H1 (cell line): ENCODE results near the gene HEATR1. TPM values are rescaled to one million over a fixed set of nuclear protein-coding genes. Genes with fewer than 3 reads are reported as not detected.
"Not testable (repeated sequence)": the region's sequence is repeated elsewhere in the genome, so short reads cannot be mapped to it uniquely, and the experiment has no call there.

Experiments used
- CTCF ChIA-PET: fragments of 300-600 bp; sonication (Branson Sonifier 250); formaldehyde crosslinking; loops from one replicate; lab custom pipeline; 2021; ENCODE audit not compliant: partially characterized antibody; lab: Charles Lee
- POLR2A ChIA-PET: fragments of 300-600 bp; sonication (Branson Sonifier 250); formaldehyde crosslinking; loops from one replicate; lab custom pipeline; 2021; ENCODE audit warnings: inconsistent platforms; ENCODE audit not compliant: partially characterized antibody; lab: Charles Lee
- DNase-seq, 2 experiments: peaks; one replicate each; pipeline versions ENCODE4 v3.0.0 to v3.0.0-alpha.2; 2010 to 2022; ENCODE audit warnings: low spot score in 2 of 2, low read depth in 1 of 2, mixed read lengths in 1 of 2
- FAIRE-seq: peaks from 2 replicates; lab custom pipeline; 2011; peaks lifted over from hg19 to GRCh38; lab: Jason Lieb, UNC
- H2AFZ ChIP-seq: 2 replicates; pipeline ENCODE4 v1.8.1; 2012; ENCODE audit warnings: low read length, inconsistent platforms
- H2AK5ac ChIP-seq: 2 replicates; pipeline ENCODE4 v1.6.1; 2013; ENCODE audit warnings: low read depth, low read length
- H2BK120ac ChIP-seq: replicated peaks from 2 replicates; pipeline ENCODE3; 2013; ENCODE audit warnings: low read depth, low read length, inconsistent platforms
- H2BK12ac ChIP-seq: 2 replicates; pipeline ENCODE4 v1.6.1; 2013; ENCODE audit warnings: low read depth, low read length
- H2BK15ac ChIP-seq: 2 replicates; pipeline ENCODE4 v1.6.1; 2013; ENCODE audit warnings: low read length
- H2BK20ac ChIP-seq: 2 replicates; pipeline ENCODE4 v1.6.1; 2013; ENCODE audit warnings: low read length
- H2BK5ac ChIP-seq: 2 replicates; pipeline ENCODE4 v1.6.1; 2013; ENCODE audit warnings: low read depth, low read length
- H3K14ac ChIP-seq: 2 replicates; pipeline ENCODE4 v1.6.1; 2013; ENCODE audit warnings: inconsistent platforms; ENCODE audit not compliant: insufficient read length
- H3K18ac ChIP-seq: 2 replicates; pipeline ENCODE4 v1.6.1; 2013; ENCODE audit warnings: low read length; ENCODE audit errors: extremely low read depth
- H3K23ac ChIP-seq: 2 replicates; pipeline ENCODE4 v1.6.1; 2013; ENCODE audit warnings: inconsistent platforms; ENCODE audit not compliant: insufficient read length
- H3K23me2 ChIP-seq: 2 replicates; pipeline ENCODE4 v1.6.1; 2013; ENCODE audit warnings: low read depth, low read length
- H3K27ac ChIP-seq: 2 replicates; pipeline ENCODE4 v1.6.1; 2011; ENCODE audit warnings: low read depth, low read length, inconsistent platforms
- H3K27me3 ChIP-seq, 4 experiments: replicated peaks in 1 of 4; 1 replicate in 1 of 4; 2 replicates in 3 of 4; pipeline versions ENCODE4 v1.6.1 to v1.8.1; 2011 to 2013; ENCODE audit warnings: low read length in 3 of 4, mild to moderate bottlenecking in 3 of 4, inconsistent platforms in 2 of 4, mixed read lengths in 2 of 4, moderate library complexity in 1 of 4; ENCODE audit not compliant: control insufficient read depth in 3 of 4, insufficient read depth in 3 of 4; ENCODE audit errors: extremely low read depth in 1 of 4
- H3K36me3 ChIP-seq, 4 experiments: 2 replicates each; pipeline versions ENCODE4 v1.6.1 to v1.8.1; 2011 to 2013; ENCODE audit warnings: mild to moderate bottlenecking in 4 of 4, low read length in 3 of 4, moderate library complexity in 2 of 4, control low read depth in 1 of 4, inconsistent platforms in 1 of 4; ENCODE audit not compliant: insufficient read depth in 4 of 4, control insufficient read depth in 2 of 4
- H3K4ac ChIP-seq: replicated peaks from 2 replicates; pipeline ENCODE3; 2013; ENCODE audit warnings: low read length, low read depth, mixed read lengths, inconsistent platforms; ENCODE audit not compliant: insufficient read length
- H3K4me1 ChIP-seq, 4 experiments: replicated peaks in 1 of 4; 1 replicate in 1 of 4; 2 replicates in 3 of 4; pipeline versions ENCODE4 v1.6.1 to v1.8.1; 2011 to 2013; ENCODE audit warnings: low read length in 3 of 4, inconsistent platforms in 2 of 4, mixed read lengths in 1 of 4; ENCODE audit not compliant: insufficient read depth in 4 of 4, control insufficient read depth in 3 of 4
- H3K4me2 ChIP-seq, 2 experiments: 2 replicates each; pipeline versions ENCODE4 v1.6.1 to v1.8.1; 2011 to 2013; ENCODE audit warnings: low read depth in 2 of 2, low read length in 2 of 2, control low read depth in 1 of 2, inconsistent platforms in 1 of 2, mild to moderate bottlenecking in 1 of 2; ENCODE audit not compliant: insufficient read depth in 1 of 2
- H3K4me3 ChIP-seq, 4 experiments: fragments of 200-600, 300-600 bp in 1 of 4; sonication (generic), shearing (Covaris generic), sonication (Bioruptor Twin) in 1 of 4; 2 replicates each; pipeline versions ENCODE4 v1.5.1 to v1.8.1; 2011 to 2016; ENCODE audit warnings: low read length in 4 of 4, low read depth in 3 of 4, control low read depth in 2 of 4, inconsistent platforms in 2 of 4, mild to moderate bottlenecking in 2 of 4, mixed read lengths in 1 of 4, moderate library complexity in 1 of 4; ENCODE audit not compliant: insufficient read depth in 2 of 4; ENCODE audit errors: extremely low read depth in 1 of 4
- H3K56ac ChIP-seq: replicated peaks from 2 replicates; pipeline ENCODE3; 2013; ENCODE audit warnings: low read depth, mild to moderate bottlenecking, mixed read lengths, low read length, inconsistent platforms; ENCODE audit not compliant: insufficient read length
- H3K79me1 ChIP-seq: 2 replicates; pipeline ENCODE4 v1.6.1; 2013; ENCODE audit warnings: low read depth, low read length, control low read depth
- H3K79me2 ChIP-seq, 2 experiments: 2 replicates each; pipeline versions ENCODE4 v1.6.1 to v1.8.1; 2012 to 2013; ENCODE audit warnings: low read length in 2 of 2, mild to moderate bottlenecking in 2 of 2, inconsistent platforms in 1 of 2; ENCODE audit not compliant: insufficient read depth in 2 of 2, control insufficient read depth in 1 of 2
- H3K9ac ChIP-seq, 4 experiments: replicated peaks in 1 of 4; 1 replicate in 1 of 4; 2 replicates in 3 of 4; pipeline versions ENCODE4 v1.6.1 to v1.8.1; 2011 to 2013; ENCODE audit warnings: low read depth in 3 of 4, low read length in 3 of 4, control low read depth in 2 of 4, mild to moderate bottlenecking in 2 of 4, moderate library complexity in 2 of 4, inconsistent platforms in 1 of 4; ENCODE audit errors: extremely low read depth in 1 of 4
- H3K9me3 ChIP-seq, 2 experiments: 2 replicates each; pipeline versions ENCODE4 v1.6.1 to v1.8.1; 2012 to 2013; ENCODE audit warnings: mild to moderate bottlenecking in 2 of 2, moderate library complexity in 2 of 2, control low read depth in 1 of 2, inconsistent platforms in 1 of 2, low read depth in 1 of 2, low read length in 1 of 2, mixed read lengths in 1 of 2; ENCODE audit not compliant: insufficient read depth in 2 of 2
- H4K20me1 ChIP-seq, 2 experiments: replicated peaks in 1 of 2; 2 replicates each; pipeline versions ENCODE3 to v1.8.1; 2011 to 2013; ENCODE audit warnings: inconsistent platforms in 2 of 2, low read length in 2 of 2, mild to moderate bottlenecking in 1 of 2; ENCODE audit not compliant: insufficient read depth in 2 of 2, control insufficient read depth in 1 of 2
- H4K5ac ChIP-seq: 2 replicates; pipeline ENCODE4 v1.6.1; 2013; ENCODE audit warnings: low read length, low read depth, mixed read lengths, inconsistent platforms; ENCODE audit not compliant: insufficient read length
- H4K8ac ChIP-seq: 2 replicates; pipeline ENCODE4 v1.8.0; 2013; ENCODE audit warnings: mild to moderate bottlenecking, moderate library complexity, low read length, inconsistent platforms; ENCODE audit not compliant: insufficient read depth; ENCODE audit errors: extremely low read depth
- H4K91ac ChIP-seq: replicated peaks from 2 replicates; pipeline ENCODE3; 2013; ENCODE audit warnings: low read length, mixed read lengths, inconsistent platforms; ENCODE audit not compliant: insufficient read length
- WGBS, 2 experiments: shearing (Covaris generic) in 1 of 2; methylation state at CpG; one replicate each; pipeline versions ENCODE4 v1.1.6 to v1.1.7; 2013 to 2015; ENCODE audit warnings: low lambda C conversion rate in 2 of 2, mixed read lengths in 2 of 2, inconsistent platforms in 1 of 2, low coverage in 1 of 2, missing lambda C conversion rate in 1 of 2; ENCODE audit not compliant: insufficient replicate concordance in 2 of 2, insufficient coverage in 1 of 2, insufficient read length in 1 of 2; ENCODE audit errors: extremely low coverage in 1 of 2, missing lambda C conversion rate in 1 of 2; 5-methylcytosine and 5-hydroxymethylcytosine counted together
- polyA plus RNA-seq, 7 experiments: library from polyadenylated mRNA; depleted of rRNA in 3 of 7; stranded (reverse) in 5 of 7; unstranded in 2 of 7; fragments of >200 nt in 5 of 7; fragments of 200-250 nt in 2 of 7; gene quantifications; 1 replicate in 5 of 7; 2 replicates in 1 of 7; 4 replicates in 1 of 7; pipeline versions ENCODE4 v1.2.1 to v1.2.3, GENCODE V29; 2011 to 2013; ENCODE audit warnings: missing spikeins in 2 of 7, mixed read lengths in 2 of 7
- total RNA-seq: library from RNA; stranded (reverse); fragmentation: NEBNext Ultra II Directional; extraction: Animal tissue kit (Norgen Biotek cat#: 25700); gene quantifications from 2 replicates; pipeline ENCODE4 v1.2.1, GENCODE V29; 2021

HEATR1 gene
- total and polyA plus RNA-seq, 2 of the 8 experiments (the other 6 are each of a cell fraction or from before 2014, with no cell fraction given), result 13.0 to 95.8 TPM

- H2AK5ac ChIP-seq, H3K9ac ChIP-seq, H3K79me1 ChIP-seq, H3K56ac ChIP-seq, H3K27me3 ChIP-seq, H3K27ac ChIP-seq, H4K5ac ChIP-seq, H3K9me3 ChIP-seq, H3K79me2 ChIP-seq, H2BK20ac ChIP-seq, H3K4me1 ChIP-seq, H3K23ac ChIP-seq, H3K4me2 ChIP-seq, H2BK120ac ChIP-seq, H3K14ac ChIP-seq, FAIRE-seq, H2BK5ac ChIP-seq, H2AFZ ChIP-seq, H4K91ac ChIP-seq, H3K23me2 ChIP-seq, DNase-seq, H4K20me1 ChIP-seq, H2BK12ac ChIP-seq, H4K8ac ChIP-seq, H3K4me3 ChIP-seq, H2BK15ac ChIP-seq, H3K18ac ChIP-seq, H3K4ac ChIP-seq: not testable (repeated sequence)
- ChIA-PET CTCF (interaction anchor here (0.6 kb wide), 2 partner anchors 154 to 1436 kb away, joined by 3 read pairs; no protein-coding TSS in a partner anchor), POLR2A (interaction anchor here (0.6 kb wide), 2 partner anchors 17 to 838 kb away, joined by 3 to 4 read pairs; no protein-coding TSS in a partner anchor)
- WGBS, 2 experiments, result 95% methylated on average over 3 of the region's 3 CpGs; no CpG with 5 or more reads in 1 of the 2 experiments
- peaks cover 14 to 81% (median 47%) of the 10 kb centered on the region in 4 experiments for H3K36me3 ChIP-seq
Observed at GRCh38 chr1:236580404-236580803, 23.9 kb downstream of the HEATR1 start.
